Heart left ventricle (tissue), 16 donors: ENCODE data around the gene PPM1L. TPM values are rescaled to one million over a fixed set of nuclear protein-coding genes. Genes with fewer than 3 reads are reported as not detected.

Experiments used
- ATAC-seq, 4 donors: fragments of 200-7000 bp; cut with Tn5 transposase; one replicate each; pipeline ENCODE4 v1.9.1; 2020 to 2022; ENCODE audit warnings: moderate library complexity in 4 of 4, mild to moderate bottlenecking in 3 of 4, moderate number of reproducible peaks in 1 of 4
- DNase-seq, 5 donors: peaks; one replicate each; pipeline ENCODE4 v3.0.0-alpha.2; 2020
- H3K27ac ChIP-seq, 12 donors: fragments of 200-600 bp; sonication (generic) in 4 of 12; one replicate each; pipeline versions ENCODE4 v1.5.0 to v1.8.0; 2016 to 2022; ENCODE audit warnings: mild to moderate bottlenecking in 2 of 12
- H3K27me3 ChIP-seq, 9 donors: fragments of 200-600 bp; sonication (generic) in 2 of 9; one replicate each; pipeline versions ENCODE4 v1.5.1 to v1.8.0; 2016 to 2022; ENCODE audit warnings: mild to moderate bottlenecking in 3 of 9
- H3K36me3 ChIP-seq, 9 donors: fragments of 200-600 bp; sonication (generic) in 2 of 9; one replicate each; pipeline versions ENCODE4 v1.5.0 to v1.8.0; 2018 to 2022; ENCODE audit warnings: mild to moderate bottlenecking in 2 of 9
- H3K4me1 ChIP-seq, 12 donors: fragments of 200-600 bp; sonication (generic) in 4 of 12; one replicate each; pipeline versions ENCODE4 v1.5.0 to v1.8.0; 2016 to 2022; ENCODE audit warnings: mild to moderate bottlenecking in 3 of 12
- H3K4me3 ChIP-seq, 12 donors: fragments of 200-600 bp; sonication (generic) in 4 of 12; one replicate each; pipeline versions ENCODE4 v1.5.0 to v1.8.0; 2017 to 2022; ENCODE audit warnings: mild to moderate bottlenecking in 9 of 12, moderate library complexity in 4 of 12
- H3K9me3 ChIP-seq, 12 donors: fragments of 200-600 bp; sonication (generic) in 4 of 12; one replicate each; pipeline versions ENCODE4 v1.5.0 to v1.8.0; 2016 to 2022; ENCODE audit warnings: mild to moderate bottlenecking in 1 of 12
- POLR2A ChIP-seq, 2 donors: fragments of 450-650 bp; IDR thresholded peaks; one replicate each; pipeline ENCODE4 v1.6.1; 2017; ENCODE audit warnings: antibody characterized with exemption in 2 of 2, mild to moderate bottlenecking in 2 of 2, moderate library complexity in 2 of 2
- WGBS, 4 donors: extraction: QIAGEN DNeasy Blood & Tissue Kit in 2 of 4; methylation state at CpG; one replicate each; pipeline versions ENCODE4 v1.1.5 to v1.1.7; 2013 to 2018; 5-methylcytosine and 5-hydroxymethylcytosine counted together
- intact Hi-C, 10 donors: fragments of 100-400 bp; cut with DNase I; formaldehyde crosslinking; loops; one replicate each; pipeline versions ENCODE4 v1.11.1 to v1.14.2; 2022
- polyA plus RNA-seq, 2 donors: library from polyadenylated mRNA; stranded (reverse); fragments of 200-250 nt; gene quantifications; one replicate each; pipeline ENCODE4 v1.2.3, GENCODE V29; 2013
- total RNA-seq, 9 donors: library from RNA; depleted of rRNA in 2 of 9; stranded (reverse); fragments of >200 nt in 2 of 9; fragmentation: NEBNext Ultra II Directional in 3 of 9; extraction: Animal tissue kit (Norgen Biotek cat#: 25700) in 3 of 9; gene quantifications; one replicate each; pipeline versions ENCODE4 v1.1.0 to v1.2.4, GENCODE V29; 2016 to 2023
- TF ChIP-seq, protein P1 (sequence below), 12 donors: fragments of 200-600 bp; sonication (generic) in 4 of 12; IDR thresholded peaks; one replicate each; pipeline versions ENCODE4 v1.5.0 to v1.8.0; 2018 to 2022; ENCODE audit warnings: antibody characterized with exemption in 12 of 12, mild to moderate bottlenecking in 5 of 12
- donor health status: ischemic (EF 13 %, LVEDD 7.1; RV severe dilation, severe dysfunction).
- donor health status: healthy with polysubstance abuse.
- donor health status: DM: no; HTN: yes; CAD: no.
- donor health status: DM: no; HTN: no; CAD: no.
- donor health status: ischemic (EF 25% LVEDD 6.9; RV normal size, moderate dysfunction).
- donor health status: ischemic (EF 25% LVEDD 5.7; RV mildly dilated, moderate dysfunction).
- donor health status: healthy.
- donor health status: DM: yes; HTN: yes; CAD: no.
- donor health status: ischemic (EF 35%, LVEDD 5.7; RV mildly dilated, moderate dysfunction).
- donor health status: nonischemic (EF 11% LVEDD 7.7; RV severe dilation, severe dysfunction).
- donor health status: DM: yes; HTN: yes; CAD: no.
- donor health status: PGD.
- donor health status: ischemic (EF 29% LVEDD 5.4; RV normal size, mild dysfunction).
- donor health status: nonischemic (EF 23%, LVEDD 6.1; RV moderate dilation, normal function).

Gene PPM1L
- total and polyA plus RNA-seq, 11 donors, result 6.2 to 89.6 (median 41.7) TPM

- Histone ChIP-seq H3K4me3 (no peak overlapping the region), H3K27me3 (no peaks in the 10 kb centered on the region), H3K4me1 (peaks cover 0 to 28% (median 11%) of the 10 kb centered on the region in 12 donors), H3K27ac (peak overlapping the region in 3 of 12 donors; percentile 11 to 18 (median 11)), H3K36me3 (no peaks in the 10 kb centered on the region), H3K9me3 (no peaks in the 10 kb centered on the region)
- ATAC-seq (peak in 1 of 4 donors; percentile 37), DNase-seq (no peak)
- intact Hi-C loops, result loop anchor here in 4 of 10 donors (10.0 kb wide), 4 partner anchors 153 to 473 kb away; partner anchors contain the start of gene B3GALNT1 (in 2 of the 4)
- WGBS, 4 donors, result 50 to 59% (median 57%) methylated on average over 8 of the region's 8 CpGs
- no peak for TF ChIP-seq POLR2A (IDR thresholded peaks at IDR 0.05)
- TF ChIP-seq, protein P1, sequence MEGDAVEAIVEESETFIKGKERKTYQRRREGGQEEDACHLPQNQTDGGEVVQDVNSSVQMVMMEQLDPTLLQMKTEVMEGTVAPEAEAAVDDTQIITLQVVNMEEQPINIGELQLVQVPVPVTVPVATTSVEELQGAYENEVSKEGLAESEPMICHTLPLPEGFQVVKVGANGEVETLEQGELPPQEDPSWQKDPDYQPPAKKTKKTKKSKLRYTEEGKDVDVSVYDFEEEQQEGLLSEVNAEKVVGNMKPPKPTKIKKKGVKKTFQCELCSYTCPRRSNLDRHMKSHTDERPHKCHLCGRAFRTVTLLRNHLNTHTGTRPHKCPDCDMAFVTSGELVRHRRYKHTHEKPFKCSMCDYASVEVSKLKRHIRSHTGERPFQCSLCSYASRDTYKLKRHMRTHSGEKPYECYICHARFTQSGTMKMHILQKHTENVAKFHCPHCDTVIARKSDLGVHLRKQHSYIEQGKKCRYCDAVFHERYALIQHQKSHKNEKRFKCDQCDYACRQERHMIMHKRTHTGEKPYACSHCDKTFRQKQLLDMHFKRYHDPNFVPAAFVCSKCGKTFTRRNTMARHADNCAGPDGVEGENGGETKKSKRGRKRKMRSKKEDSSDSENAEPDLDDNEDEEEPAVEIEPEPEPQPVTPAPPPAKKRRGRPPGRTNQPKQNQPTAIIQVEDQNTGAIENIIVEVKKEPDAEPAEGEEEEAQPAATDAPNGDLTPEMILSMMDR (IDR thresholded peaks at IDR 0.05), result no peak
Measured at GRCh38 chr3:160951642-160952487, 195.8 kb downstream of the PPM1L start.

GRCh38 chr3:160953686-160954085 is 197.7 kb downstream of the PPM1L start:
- intact Hi-C loops, result loop anchor here in 4 of 10 donors (10.0 kb wide), 4 partner anchors 151 to 471 kb away; partner anchors contain the start of gene B3GALNT1 (in 2 of the 4)
- no peak for TF ChIP-seq POLR2A (IDR thresholded peaks at IDR 0.05)
- TF ChIP-seq, protein P1 (IDR thresholded peaks at IDR 0.05), result no peak
- H3K36me3 ChIP-seq, result no peaks in the 10 kb centered on the region
- H3K4me1 ChIP-seq, result peaks cover 0 to 28% (median 11%) of the 10 kb centered on the region in 12 donors
- H3K27me3 ChIP-seq, result no peaks in the 10 kb centered on the region
- DNase-seq (no peak), ATAC-seq (no peak)
- no peak overlapping the region for H3K4me3 ChIP-seq
- no peaks in the 10 kb centered on the region for H3K9me3 ChIP-seq
- WGBS, 4 donors, result 90 to 96% (median 93%) methylated on average over 3 of the region's 3 CpGs
- no peak overlapping the region for H3K27ac ChIP-seq

- H3K4me1 ChIP-seq, result peaks cover 0 to 21% (median 8%) of the 10 kb centered on the region in 12 donors
- TF ChIP-seq POLR2A (IDR thresholded peaks at IDR 0.05), result no peak
- TF ChIP-seq, protein P1 (IDR thresholded peaks at IDR 0.05), result peak in 8 of 12 donors; percentile 5 to 35 (median 23)
- no peaks in the 10 kb centered on the region for H3K27me3 ChIP-seq
- ATAC-seq, result peak in 2 of 4 donors; percentile 46 to 51
- H3K27ac ChIP-seq, result no peak overlapping the region
- no peaks in the 10 kb centered on the region for H3K36me3 ChIP-seq
- H3K4me3 ChIP-seq, result no peak overlapping the region
- H3K9me3 ChIP-seq, result no peaks in the 10 kb centered on the region
- no peak for DNase-seq
- intact Hi-C loops, result loop anchor here in 5 of 10 donors (5.0 to 10.0 kb wide), 5 partner anchors 148 to 468 kb away; partner anchors contain the start of gene B3GALNT1 (in 2 of the 5)
Measured at GRCh38 chr3:160956785-160957184, 200.8 kb downstream of the PPM1L start.

DNA sequence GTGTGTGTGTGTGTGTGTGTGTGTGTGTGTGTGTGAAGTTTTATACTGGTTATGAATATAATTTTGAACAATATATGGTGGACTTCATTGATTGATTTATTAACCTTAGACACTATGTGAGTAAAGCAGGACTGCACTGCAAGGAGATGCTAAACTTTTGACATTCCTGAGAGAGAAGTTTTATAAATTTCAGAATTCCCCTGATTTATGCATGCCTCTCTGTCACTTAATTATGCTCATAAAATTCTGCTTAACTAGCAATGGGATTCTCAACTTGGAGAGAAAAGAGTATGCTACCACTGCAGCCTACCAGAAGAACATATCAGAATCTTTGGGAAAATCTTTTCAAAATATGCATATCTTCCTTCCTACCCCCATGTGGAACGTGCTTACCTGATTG is 204.5 kb downstream of the PPM1L start:
- Histone ChIP-seq H3K27me3 (no peaks in the 10 kb centered on the region), H3K4me1 (no peaks in the 10 kb centered on the region), H3K36me3 (no peaks in the 10 kb centered on the region), H3K27ac (no peak overlapping the region), H3K9me3 (no peaks in the 10 kb centered on the region), H3K4me3 (no peak overlapping the region)
- 77 to 91% (median 78%) methylated on average over 1 of the region's 1 CpG for WGBS, 4 donors
- DNase-seq (no peak), ATAC-seq (no peak)
- no peak for TF ChIP-seq POLR2A (IDR thresholded peaks at IDR 0.05)
- TF ChIP-seq, protein P1 (IDR thresholded peaks at IDR 0.05), result no peak
- intact Hi-C loops, result no loop called here
